ENCODE data around the gene TEKT1.
A peak's percentile ranks its signal among the peaks of the same experiment; 100 is the strongest.

Gene TEKT1

DNA sequence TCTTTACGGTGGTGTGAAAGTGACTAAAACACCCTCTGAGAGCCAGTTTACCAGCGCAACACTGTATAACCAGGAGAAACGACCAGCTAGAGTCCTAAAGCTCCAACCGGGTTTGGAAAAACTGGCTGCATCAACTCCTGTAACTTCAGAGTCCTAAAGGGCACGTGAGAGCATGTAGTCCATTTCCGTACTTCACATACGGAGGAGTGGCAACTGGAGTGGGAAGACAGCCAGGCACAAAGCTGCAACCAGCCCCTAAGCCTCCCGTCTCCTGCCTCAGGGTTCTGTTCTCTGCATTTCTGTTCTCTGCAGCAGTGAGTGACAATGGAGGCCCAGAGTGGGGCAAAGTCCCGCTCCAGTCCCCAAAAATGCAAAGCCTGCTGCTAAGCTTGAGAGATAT lies 19.2 kb downstream of the TEKT1 start:
- H3K4me3 ChIP-seq (ENCODE audit: control insufficient read depth, low read depth, low read length) = no peak overlapping the region
- TF ChIP-seq, protein P1, sequence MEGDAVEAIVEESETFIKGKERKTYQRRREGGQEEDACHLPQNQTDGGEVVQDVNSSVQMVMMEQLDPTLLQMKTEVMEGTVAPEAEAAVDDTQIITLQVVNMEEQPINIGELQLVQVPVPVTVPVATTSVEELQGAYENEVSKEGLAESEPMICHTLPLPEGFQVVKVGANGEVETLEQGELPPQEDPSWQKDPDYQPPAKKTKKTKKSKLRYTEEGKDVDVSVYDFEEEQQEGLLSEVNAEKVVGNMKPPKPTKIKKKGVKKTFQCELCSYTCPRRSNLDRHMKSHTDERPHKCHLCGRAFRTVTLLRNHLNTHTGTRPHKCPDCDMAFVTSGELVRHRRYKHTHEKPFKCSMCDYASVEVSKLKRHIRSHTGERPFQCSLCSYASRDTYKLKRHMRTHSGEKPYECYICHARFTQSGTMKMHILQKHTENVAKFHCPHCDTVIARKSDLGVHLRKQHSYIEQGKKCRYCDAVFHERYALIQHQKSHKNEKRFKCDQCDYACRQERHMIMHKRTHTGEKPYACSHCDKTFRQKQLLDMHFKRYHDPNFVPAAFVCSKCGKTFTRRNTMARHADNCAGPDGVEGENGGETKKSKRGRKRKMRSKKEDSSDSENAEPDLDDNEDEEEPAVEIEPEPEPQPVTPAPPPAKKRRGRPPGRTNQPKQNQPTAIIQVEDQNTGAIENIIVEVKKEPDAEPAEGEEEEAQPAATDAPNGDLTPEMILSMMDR (IDR thresholded peaks at IDR 0.05; ENCODE audit: control insufficient read depth, insufficient read depth, low read depth, low read length, missing control alignments) = no peak
- no peak for DNase-seq (ENCODE audit: low read depth)

DNA sequence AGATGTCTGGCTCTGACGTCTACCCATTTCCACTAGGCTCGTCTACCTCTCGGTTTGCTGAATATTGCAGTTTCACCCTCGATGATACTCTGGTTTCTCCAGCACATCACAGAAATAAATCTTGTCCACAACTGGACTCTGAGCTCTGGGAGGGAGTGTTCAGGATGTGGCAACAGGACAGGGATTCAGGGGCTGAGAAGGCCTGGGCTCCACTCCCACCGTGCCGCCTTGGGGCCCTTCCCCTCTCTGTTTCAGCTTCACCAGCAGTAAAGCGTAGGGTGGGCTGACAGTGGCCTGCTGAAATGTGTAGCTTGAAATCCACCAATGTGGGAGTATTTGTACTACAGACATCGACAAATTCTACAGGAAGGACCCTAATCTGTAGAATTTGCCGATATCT lies 20.0 kb downstream of the TEKT1 start:
- DNase-seq (ENCODE audit: low read depth) = no peak
- H3K4me3 ChIP-seq (ENCODE audit: control insufficient read depth, low read depth, low read length) = no peak overlapping the region
- TF ChIP-seq, protein P1 (IDR thresholded peaks at IDR 0.05; ENCODE audit: control insufficient read depth, insufficient read depth, low read depth, low read length, missing control alignments) = no peak

DNA sequence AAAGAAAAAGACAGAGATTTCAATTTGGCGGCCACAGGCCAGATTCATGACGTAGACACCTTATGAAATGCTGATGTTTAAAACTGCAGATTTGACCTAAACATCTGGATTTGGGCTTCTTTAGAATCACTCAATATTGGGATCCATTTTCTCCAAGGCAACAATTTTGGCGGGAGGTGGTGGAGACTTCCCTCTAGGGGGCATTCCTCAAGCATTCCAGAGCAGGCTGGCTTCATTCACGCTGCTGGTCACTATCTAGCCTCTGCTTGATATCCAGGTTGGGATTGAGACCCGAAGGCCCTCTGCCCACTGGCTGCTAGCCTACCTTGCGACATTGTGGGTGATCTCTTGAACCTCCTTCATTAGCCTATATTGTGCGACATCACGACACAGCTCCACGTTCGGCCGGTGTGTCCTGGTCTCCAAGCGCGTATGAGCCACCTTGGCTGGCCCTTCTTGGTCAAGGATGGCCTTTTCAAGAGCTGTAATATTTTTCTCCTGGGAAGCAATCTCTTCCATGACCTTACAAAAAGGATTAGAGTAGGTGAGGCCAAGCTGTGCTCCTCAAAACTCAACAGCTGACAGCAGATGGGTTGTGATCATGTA lies 31.0 kb downstream of the TEKT1 start:
- no peak for DNase-seq (ENCODE audit: low read depth)
- H3K4me3 ChIP-seq (ENCODE audit: control insufficient read depth, low read depth, low read length) = no peak overlapping the region
- TF ChIP-seq, protein P1 (IDR thresholded peaks at IDR 0.05; ENCODE audit: control insufficient read depth, insufficient read depth, low read depth, low read length, missing control alignments) = peak; percentile 68

DNA sequence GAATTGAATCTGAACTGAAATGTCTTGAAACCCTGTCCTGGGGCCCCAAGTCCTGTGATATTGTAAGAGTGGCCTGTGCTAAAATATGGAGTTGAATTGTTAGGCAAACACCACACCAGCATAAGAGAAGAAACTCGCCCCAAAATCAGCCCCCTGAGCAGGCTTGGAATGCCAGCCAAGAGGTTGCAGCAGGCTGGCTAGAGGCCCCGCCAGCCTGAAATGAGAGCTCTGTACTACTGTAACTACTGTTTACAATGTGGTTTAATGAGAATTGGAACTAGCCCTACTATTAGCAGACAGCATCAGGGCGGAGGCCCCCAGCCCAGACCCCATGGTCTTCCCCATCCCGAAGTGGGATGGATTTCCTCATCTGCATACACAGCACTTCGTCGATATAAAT lies 31.8 kb downstream of the TEKT1 start:
- DNase-seq (ENCODE audit: low read depth) = no peak
- H3K4me3 ChIP-seq (ENCODE audit: control insufficient read depth, low read depth, low read length) = no peak overlapping the region

DNA sequence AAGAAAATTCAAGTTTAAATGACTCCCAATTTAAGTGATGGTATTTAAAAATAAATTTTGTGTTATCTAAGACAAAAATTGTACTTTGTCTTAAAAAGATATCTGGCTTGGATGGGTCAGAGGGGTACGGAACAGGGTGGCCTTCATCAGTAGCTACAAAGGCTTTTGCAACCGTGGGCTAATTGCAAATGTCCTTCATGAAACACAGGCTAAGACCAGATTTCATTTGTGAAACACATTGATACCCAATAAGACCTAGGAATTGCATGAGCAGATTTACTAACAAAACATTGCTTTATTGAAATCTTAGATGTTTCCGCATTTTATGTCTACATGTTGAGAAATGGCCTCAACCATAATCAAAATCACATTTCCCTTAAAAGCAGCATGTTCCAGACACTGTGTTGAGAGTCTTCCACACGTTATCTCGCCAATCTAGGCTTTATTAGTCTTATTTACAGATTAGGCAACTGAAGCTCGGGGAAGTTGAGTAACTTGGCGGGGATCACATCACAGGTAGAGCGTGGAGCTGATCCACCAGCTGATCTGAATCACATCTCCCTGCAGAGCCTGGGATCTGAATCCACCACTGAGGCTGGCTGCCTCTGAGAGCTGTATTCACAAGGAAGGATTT lies 33.7 kb downstream of the TEKT1 start:
- DNase-seq (ENCODE audit: low read depth) = peak; percentile 56

More for the DNA sequence above, 31.8 kb downstream of the TEKT1 start:
- TF ChIP-seq, protein P1 (IDR thresholded peaks at IDR 0.05; ENCODE audit: control insufficient read depth, insufficient read depth, low read depth, low read length, missing control alignments) = no peak

DNA sequence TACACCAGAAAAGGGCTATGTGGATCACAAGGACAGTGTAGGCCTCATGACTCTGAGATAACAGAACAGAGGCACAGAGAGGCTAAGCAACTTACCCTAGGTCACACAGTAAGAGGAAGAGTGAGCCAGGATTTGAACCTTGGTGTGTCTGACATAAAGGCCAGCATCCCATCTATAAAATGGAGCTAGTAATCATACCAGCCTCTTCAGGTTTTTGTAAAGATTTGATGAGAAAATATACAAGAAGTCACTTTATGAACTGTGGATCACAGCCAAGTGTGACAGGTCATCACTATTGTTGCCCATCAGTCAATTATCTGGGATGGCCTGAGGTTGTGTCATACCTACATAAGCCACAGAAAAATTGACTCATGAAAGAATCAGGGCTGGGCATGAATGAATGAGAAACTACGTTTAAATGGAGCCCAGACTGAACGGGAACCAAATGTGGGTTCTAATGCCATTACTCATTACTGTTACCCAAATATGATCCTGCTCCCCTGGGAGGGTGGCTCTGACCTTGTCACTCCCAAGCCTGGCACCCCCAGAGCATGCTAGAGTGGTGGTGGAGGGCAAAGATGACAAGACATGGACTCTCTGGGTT lies 34.5 kb downstream of the TEKT1 start:
- peak; percentile 31 for DNase-seq (ENCODE audit: low read depth)
- TF ChIP-seq, protein P1 (IDR thresholded peaks at IDR 0.05; ENCODE audit: control insufficient read depth, insufficient read depth, low read depth, low read length, missing control alignments) = no peak
- no peak overlapping the region for H3K4me3 ChIP-seq (ENCODE audit: control insufficient read depth, low read depth, low read length)

More for the DNA sequence above, 33.7 kb downstream of the TEKT1 start:
- TF ChIP-seq, protein P1 (IDR thresholded peaks at IDR 0.05; ENCODE audit: control insufficient read depth, insufficient read depth, low read depth, low read length, missing control alignments) = no peak
- H3K4me3 ChIP-seq (ENCODE audit: control insufficient read depth, low read depth, low read length) = no peak overlapping the region

Measured in AG09309 (cell line).